SU-DHL-6 (cell line): ENCODE results near the gene MS4A6A.

Experiments
- H2AFZ ChIP-seq: fragments of 200-600 bp; sonication (generic); 2 replicates; pipeline ENCODE4 v1.6.1; 2014; ENCODE audit warnings: low read depth, mild to moderate bottlenecking, moderate library complexity, mixed read lengths, antibody characterized with exemption, low read length; ENCODE audit not compliant: severe bottlenecking
- H3F3A ChIP-seq: fragments of 200-600 bp; shearing (Covaris generic); 2 replicates; pipeline ENCODE4 v1.6.0; 2016; ENCODE audit warnings: antibody characterized with exemption, mild to moderate bottlenecking; ENCODE audit not compliant: insufficient read depth
- H3K27ac ChIP-seq: fragments of 200-600 bp; sonication (generic); 2 replicates; pipeline ENCODE4 v1.5.1; 2016; ENCODE audit warnings: low read depth, mild to moderate bottlenecking, low read length, moderate library complexity, mixed read lengths
- H3K27me3 ChIP-seq: fragments of 200-600 bp; sonication (generic), shearing (Covaris generic); 2 replicates; pipeline ENCODE4 v1.6.0; 2014; ENCODE audit warnings: mild to moderate bottlenecking, low read length
- H3K36me3 ChIP-seq: fragments of 200-600 bp; sonication (generic); 2 replicates; pipeline ENCODE4 v1.6.1; 2014; ENCODE audit warnings: mild to moderate bottlenecking, low read length, mixed read lengths
- H3K4me2 ChIP-seq: fragments of 300-600, 200-600 bp; shearing (Covaris generic), sonication (generic); 2 replicates; pipeline ENCODE4 v1.6.0; 2014; ENCODE audit warnings: low read length, low read depth, mild to moderate bottlenecking; ENCODE audit not compliant: poor library complexity, severe bottlenecking
- H3K4me3 ChIP-seq: fragments of 200-600 bp; sonication (generic); 2 replicates; pipeline ENCODE4 v1.5.1; 2014; ENCODE audit warnings: antibody characterized with exemption, low read length, mild to moderate bottlenecking, mixed read lengths; ENCODE audit not compliant: insufficient read depth, poor library complexity, severe bottlenecking
- H3K79me2 ChIP-seq: fragments of 200-600 bp; sonication (generic); 2 replicates; pipeline ENCODE4 v1.6.1; 2014; ENCODE audit warnings: mild to moderate bottlenecking, low read length, moderate library complexity; ENCODE audit not compliant: insufficient read depth
- H3K9ac ChIP-seq: fragments of 200-600 bp; sonication (generic); 2 replicates; pipeline ENCODE4 v1.7.0; 2014; ENCODE audit warnings: mild to moderate bottlenecking, low read length
- H3K9me2 ChIP-seq: fragments of 200-600 bp; sonication (generic); replicated peaks from 2 replicates; pipeline ENCODE4 v1.6.1; 2014; ENCODE audit warnings: low read length; ENCODE audit not compliant: insufficient read depth
- H3K9me3 ChIP-seq: fragments of 200-600 bp; sonication (generic); 2 replicates; pipeline ENCODE4 v1.6.1; 2014; ENCODE audit warnings: low read length, mixed read lengths; ENCODE audit not compliant: insufficient read depth
- H4K20me1 ChIP-seq: fragments of 200-600 bp; sonication (generic); 2 replicates; pipeline ENCODE4 v1.6.1; 2014; ENCODE audit warnings: low read depth, mild to moderate bottlenecking, antibody characterized with exemption, low read length, moderate library complexity, mixed read lengths
- EZH2phosphoT487 ChIP-seq: fragments of 200-600 bp; sonication (generic), shearing (Covaris generic); conservative IDR thresholded peaks from 2 replicates; pipeline ENCODE4 v1.6.1; 2018; ENCODE audit warnings: mild to moderate bottlenecking, antibody characterized with exemption, low read length, moderate library complexity, mixed read lengths
- TF ChIP-seq, protein P1 (sequence below): fragments of 200-600 bp; sonication (generic); IDR thresholded peaks from one replicate; pipeline ENCODE4 v1.5.1; 2017; ENCODE audit warnings: antibody characterized with exemption, mild to moderate bottlenecking, low read length, moderate library complexity; ENCODE audit not compliant: insufficient read depth, poor library complexity, severe bottlenecking

Gene MS4A6A

DNA sequence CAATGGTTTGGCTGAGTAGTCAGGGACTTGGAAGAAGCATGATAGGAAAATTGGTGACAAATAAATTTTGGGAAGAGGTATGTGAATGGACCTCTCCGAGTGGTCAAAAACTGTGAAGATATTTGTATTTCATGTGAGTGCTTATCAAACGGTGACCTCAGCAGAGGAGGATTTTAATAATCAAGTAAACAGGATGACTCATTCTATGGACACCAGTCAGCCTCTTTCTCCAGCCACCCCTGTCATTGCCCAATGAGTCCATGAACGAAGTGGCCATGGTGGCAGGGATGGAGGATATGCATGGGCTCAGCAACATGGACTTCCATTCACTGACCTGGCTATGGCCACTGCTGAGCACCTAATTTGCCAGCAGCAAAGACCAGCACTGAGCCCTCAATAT, 38.8 kb upstream of the MS4A6A start:
- Histone ChIP-seq H4K20me1 (no peaks in the 10 kb centered on the region), H3K36me3 (no peaks in the 10 kb centered on the region), H3K79me2 (no peaks in the 10 kb centered on the region), H3K27ac (no peak overlapping the region), H3K9ac (no peak overlapping the region), H3K4me3 (no peak overlapping the region), H3K9me3 (no peaks in the 10 kb centered on the region), H2AFZ (no peak overlapping the region), H3K4me2 (no peak overlapping the region), H3K9me2 (no peaks in the 10 kb centered on the region), H3F3A (no peaks in the 10 kb centered on the region), H3K27me3 (no peaks in the 10 kb centered on the region)
- no peak for TF ChIP-seq EZH2phosphoT487
- TF ChIP-seq, protein P1, sequence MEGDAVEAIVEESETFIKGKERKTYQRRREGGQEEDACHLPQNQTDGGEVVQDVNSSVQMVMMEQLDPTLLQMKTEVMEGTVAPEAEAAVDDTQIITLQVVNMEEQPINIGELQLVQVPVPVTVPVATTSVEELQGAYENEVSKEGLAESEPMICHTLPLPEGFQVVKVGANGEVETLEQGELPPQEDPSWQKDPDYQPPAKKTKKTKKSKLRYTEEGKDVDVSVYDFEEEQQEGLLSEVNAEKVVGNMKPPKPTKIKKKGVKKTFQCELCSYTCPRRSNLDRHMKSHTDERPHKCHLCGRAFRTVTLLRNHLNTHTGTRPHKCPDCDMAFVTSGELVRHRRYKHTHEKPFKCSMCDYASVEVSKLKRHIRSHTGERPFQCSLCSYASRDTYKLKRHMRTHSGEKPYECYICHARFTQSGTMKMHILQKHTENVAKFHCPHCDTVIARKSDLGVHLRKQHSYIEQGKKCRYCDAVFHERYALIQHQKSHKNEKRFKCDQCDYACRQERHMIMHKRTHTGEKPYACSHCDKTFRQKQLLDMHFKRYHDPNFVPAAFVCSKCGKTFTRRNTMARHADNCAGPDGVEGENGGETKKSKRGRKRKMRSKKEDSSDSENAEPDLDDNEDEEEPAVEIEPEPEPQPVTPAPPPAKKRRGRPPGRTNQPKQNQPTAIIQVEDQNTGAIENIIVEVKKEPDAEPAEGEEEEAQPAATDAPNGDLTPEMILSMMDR, result no peak

DNA sequence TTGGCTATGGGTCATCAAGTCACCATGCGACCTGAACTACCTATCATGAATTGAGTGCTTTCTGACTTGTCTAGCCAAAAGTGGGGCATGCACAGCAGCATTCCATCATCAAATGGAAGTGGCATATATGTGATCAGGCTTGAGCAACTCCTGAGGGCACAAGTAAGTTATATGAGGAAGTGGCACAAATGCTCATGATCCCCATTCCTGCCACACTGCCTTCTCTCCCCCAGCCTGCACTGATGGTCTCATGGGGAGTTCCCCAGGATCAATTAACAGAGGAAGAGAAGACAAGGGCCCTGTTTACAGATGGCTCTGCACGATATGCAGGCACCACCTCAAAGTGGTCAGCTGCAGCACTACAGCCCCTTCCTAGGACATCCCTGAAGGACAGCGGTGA, 38.3 kb upstream of the MS4A6A start:
- H3K27me3 ChIP-seq, result no peaks in the 10 kb centered on the region
- H3F3A ChIP-seq, result no peaks in the 10 kb centered on the region
- no peak overlapping the region for H3K9ac ChIP-seq
- TF ChIP-seq, protein P1, result no peak
- no peak for TF ChIP-seq EZH2phosphoT487
- H3K9me2 ChIP-seq, result no peaks in the 10 kb centered on the region
- no peaks in the 10 kb centered on the region for H4K20me1 ChIP-seq
- no peak overlapping the region for H2AFZ ChIP-seq
- no peaks in the 10 kb centered on the region for H3K9me3 ChIP-seq
- H3K27ac ChIP-seq, result no peak overlapping the region
- H3K36me3 ChIP-seq, result no peaks in the 10 kb centered on the region
- no peak overlapping the region for H3K4me3 ChIP-seq
- no peak overlapping the region for H3K4me2 ChIP-seq
- H3K79me2 ChIP-seq, result no peaks in the 10 kb centered on the region

DNA sequence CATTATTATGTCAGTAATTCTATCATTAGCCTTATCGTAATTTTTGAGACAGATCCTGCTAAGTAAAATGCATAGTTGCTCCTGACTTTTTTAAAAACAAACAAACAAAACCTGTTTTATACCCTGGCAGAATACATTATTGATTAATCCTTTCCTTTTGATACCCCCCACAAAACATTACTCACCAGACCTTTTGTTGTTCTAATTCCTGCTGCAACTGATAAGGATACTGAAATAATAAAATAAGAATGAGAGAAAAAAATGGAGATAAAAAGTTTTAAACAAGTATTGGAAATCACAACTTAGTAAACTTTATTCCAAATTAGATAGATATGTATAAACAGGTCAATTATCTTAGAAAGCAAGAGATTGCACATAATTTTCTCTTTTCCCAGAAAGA, 31.5 kb upstream of the MS4A6A start:
- no peaks in the 10 kb centered on the region for H3K36me3 ChIP-seq
- H3K4me2 ChIP-seq, result no peak overlapping the region
- TF ChIP-seq EZH2phosphoT487, result no peak
- TF ChIP-seq, protein P1, result no peak
- H2AFZ ChIP-seq, result no peak overlapping the region
- H3K79me2 ChIP-seq, result no peaks in the 10 kb centered on the region
- no peak overlapping the region for H3K4me3 ChIP-seq
- no peak overlapping the region for H3K9ac ChIP-seq
- H3K9me3 ChIP-seq, result no peaks in the 10 kb centered on the region
- no peaks in the 10 kb centered on the region for H3F3A ChIP-seq
- H3K27me3 ChIP-seq, result no peaks in the 10 kb centered on the region
- no peak overlapping the region for H3K27ac ChIP-seq
- H3K9me2 ChIP-seq, result no peaks in the 10 kb centered on the region
- no peaks in the 10 kb centered on the region for H4K20me1 ChIP-seq
